Aorta (tissue), 5 donors: ENCODE data around the gene STAP2. TPM values are rescaled to one million over a fixed set of nuclear protein-coding genes. Genes with fewer than 3 reads are reported as not detected.

Experiments used
- ATAC-seq: fragments of 200-7000 bp; cut with Tn5 transposase; one replicate; pipeline ENCODE4 v1.9.1; 2022; ENCODE audit warnings: moderate library complexity; ENCODE audit not compliant: low FRiP score
- DNase-seq, 2 donors: peaks; one replicate each; pipeline ENCODE4 v3.0.0-alpha.2; 2020
- H3K27ac ChIP-seq, 2 donors: one replicate each; pipeline ENCODE4 v1.5.1; 2013; ENCODE audit warnings: low read length in 2 of 2, mild to moderate bottlenecking in 2 of 2, moderate library complexity in 2 of 2, control low read depth in 1 of 2, inconsistent platforms in 1 of 2, low read depth in 1 of 2
- H3K27me3 ChIP-seq, 2 donors: one replicate each; pipeline ENCODE4 v1.6.1; 2013; ENCODE audit warnings: control low read depth in 1 of 2, low read length in 1 of 2, mild to moderate bottlenecking in 1 of 2, moderate library complexity in 1 of 2; ENCODE audit not compliant: insufficient read depth in 2 of 2, control insufficient read depth in 1 of 2
- H3K36me3 ChIP-seq, 2 donors: one replicate each; pipeline ENCODE4 v1.6.1; 2013; ENCODE audit warnings: control low read depth in 1 of 2, low read length in 1 of 2, mild to moderate bottlenecking in 1 of 2; ENCODE audit not compliant: insufficient read depth in 2 of 2, control insufficient read depth in 1 of 2
- H3K4me1 ChIP-seq, 2 donors: one replicate each; pipeline ENCODE4 v1.6.1; 2013; ENCODE audit warnings: low read length in 2 of 2, control low read depth in 1 of 2, mild to moderate bottlenecking in 1 of 2, moderate library complexity in 1 of 2; ENCODE audit not compliant: insufficient read depth in 2 of 2, control insufficient read depth in 1 of 2
- H3K4me3 ChIP-seq, 2 donors: one replicate each; pipeline ENCODE4 v1.5.1; 2013; ENCODE audit warnings: low read length in 2 of 2, control low read depth in 1 of 2, mild to moderate bottlenecking in 1 of 2
- H3K9me3 ChIP-seq: one replicate; pipeline ENCODE4 v1.6.1; 2013; ENCODE audit warnings: mild to moderate bottlenecking, low read length; ENCODE audit not compliant: control insufficient read depth
- WGBS, 2 donors: extraction: QIAGEN DNeasy Blood & Tissue Kit; methylation state at CpG; one replicate each; pipeline ENCODE4 v1.1.7; 2013; 5-methylcytosine and 5-hydroxymethylcytosine counted together
- intact Hi-C, 2 donors: fragments of 100-400 bp; cut with DNase I; formaldehyde crosslinking; loops; one replicate each; pipeline versions ENCODE4 v1.14.2 to v1.15.0; 2022
- polyA plus RNA-seq, 2 donors: library from polyadenylated mRNA; stranded (reverse); fragments of 200-250 nt; gene quantifications; one replicate each; pipeline ENCODE4 v1.2.3, GENCODE V29; 2013
- total RNA-seq, 2 donors: library from RNA; stranded (reverse); fragmentation: NEBNext Ultra II Directional; extraction: Animal tissue kit (Norgen Biotek cat#: 25700); gene quantifications; one replicate each; pipeline ENCODE4 v1.2.1, GENCODE V29; 2021
- donor health status: healthy with polysubstance abuse.
- donor health status: Bipolar disorder and iron deficiency.
- donor health status: DM: no; HTN: no; CAD: no.
- donor health status: DM: no; HTN: no; CAD: no.
- donor health status: DM: yes; HTN: yes; CAD: no.

STAP2 gene
- total and polyA plus RNA-seq, 4 donors = 0.13 to 27.8 (median 2.1) TPM

- H3K36me3 ChIP-seq = no peaks in the 10 kb centered on the region
- H3K9me3 ChIP-seq = no peaks in the 10 kb centered on the region
- H3K27ac ChIP-seq = no peak overlapping the region
- ATAC-seq (no peak), DNase-seq (no peak)
- 66% methylated on average over 12 of the region's 12 CpGs for WGBS, 2 donors
- no peaks in the 10 kb centered on the region for H3K27me3 ChIP-seq
- H3K4me1 ChIP-seq = no peaks in the 10 kb centered on the region
- intact Hi-C loops = no loop called here
- no peak overlapping the region for H3K4me3 ChIP-seq
Observed at GRCh38 chr19:4313847-4314490, 24.7 kb downstream of the STAP2 start.

GRCh38 chr19:4310247-4311121 lies 28.1 kb downstream of the STAP2 start:
- intact Hi-C loops = no loop called here
- H3K27ac ChIP-seq = no peak overlapping the region
- no peak for DNase-seq
- H3K4me3 ChIP-seq = no peak overlapping the region
- 92 to 94% methylated on average over 22 of the region's 22 CpGs for WGBS, 2 donors
- H3K27me3 ChIP-seq = no peaks in the 10 kb centered on the region
- no peaks in the 10 kb centered on the region for H3K4me1 ChIP-seq
- no peaks in the 10 kb centered on the region for H3K9me3 ChIP-seq
- ATAC-seq = no peak
- H3K36me3 ChIP-seq = no peaks in the 10 kb centered on the region

- Histone ChIP-seq H3K9me3 (no peaks in the 10 kb centered on the region), H3K27me3 (no peaks in the 10 kb centered on the region), H3K4me1 (no peaks in the 10 kb centered on the region), H3K36me3 (no peaks in the 10 kb centered on the region), H3K27ac (no peak overlapping the region), H3K4me3 (no peak overlapping the region)
- ATAC-seq = no peak
- WGBS, 2 donors = 81 to 84% methylated on average over 16 of the region's 16 CpGs
- intact Hi-C loops = no loop called here
- no peak for DNase-seq
Observed at GRCh38 chr19:4305659-4306058, 33.0 kb downstream of the STAP2 start.

- no peaks in the 10 kb centered on the region for H3K27me3 ChIP-seq
- H3K9me3 ChIP-seq = no peaks in the 10 kb centered on the region
- no peaks in the 10 kb centered on the region for H3K36me3 ChIP-seq
- H3K27ac ChIP-seq = no peak overlapping the region
- no peak overlapping the region for H3K4me3 ChIP-seq
- H3K4me1 ChIP-seq = no peaks in the 10 kb centered on the region
- ATAC-seq (no peak), DNase-seq (no peak)
- intact Hi-C loops = no loop called here
- WGBS, 2 donors = 71 to 78% methylated on average over 7 of the region's 7 CpGs
Observed at GRCh38 chr19:4305257-4305612, 33.4 kb downstream of the STAP2 start.

GRCh38 chr19:4304538-4305256 lies 33.9 kb downstream of the STAP2 start, which contains the start of gene FSD1:
FSD1 (plus strand) TSS chr19:4304598; CDS start chr19:4304747, 149 bp downstream.
- Histone ChIP-seq H3K9me3 (no peaks in the 10 kb centered on the region), H3K27me3 (no peaks in the 10 kb centered on the region), H3K36me3 (no peaks in the 10 kb centered on the region), H3K4me1 (no peaks in the 10 kb centered on the region), H3K4me3 (no peak within 1 kb of the TSS), H3K27ac (no peak within 1 kb of the TSS)
- intact Hi-C loops = no loop called here
- DNase-seq = peak in 1 of 2 donors; percentile 80
- WGBS, 2 donors = 3 to 5% methylated on average over 41 to 63 of the region's 63 CpGs
- ATAC-seq = no peak

- intact Hi-C loops = no loop called here
- Histone ChIP-seq H3K27ac (no peak overlapping the region), H3K36me3 (no peaks in the 10 kb centered on the region), H3K4me3 (no peak overlapping the region), H3K9me3 (no peaks in the 10 kb centered on the region), H3K4me1 (no peaks in the 10 kb centered on the region), H3K27me3 (no peaks in the 10 kb centered on the region)
- ATAC-seq = no peak
- 47 to 49% methylated on average over 18 of the region's 18 CpGs for WGBS, 2 donors
- no peak for DNase-seq
Observed at GRCh38 chr19:4303819-4304537, 34.6 kb downstream of the STAP2 start.

GRCh38 chr19:4302243-4302640 lies 36.4 kb downstream of the STAP2 start, which contains the start of gene TMIGD2:
TMIGD2 (minus strand) TSS chr19:4302389; CDS start chr19:4302385, 4 bp downstream.
- Histone ChIP-seq H3K36me3 (no peaks in the 10 kb centered on the region), H3K27me3 (no peaks in the 10 kb centered on the region), H3K27ac (no peak within 1 kb of the TSS), H3K4me1 (no peaks in the 10 kb centered on the region), H3K4me3 (no peak within 1 kb of the TSS), H3K9me3 (no peaks in the 10 kb centered on the region)
- DNase-seq (no peak), ATAC-seq (no peak)
- 71% methylated on average over 8 of the region's 8 CpGs for WGBS, 2 donors
- intact Hi-C loops = no loop called here

GRCh38 chr19:4301590-4302242 lies 36.9 kb downstream of the STAP2 start:
- Histone ChIP-seq H3K27me3 (no peaks in the 10 kb centered on the region), H3K27ac (no peak overlapping the region), H3K36me3 (no peaks in the 10 kb centered on the region), H3K4me3 (no peak overlapping the region), H3K9me3 (no peaks in the 10 kb centered on the region), H3K4me1 (no peaks in the 10 kb centered on the region)
- ATAC-seq (no peak), DNase-seq (no peak)
- intact Hi-C loops = no loop called here
- WGBS, 2 donors = 54 to 55% methylated on average over 13 of the region's 13 CpGs
